ENCODE data around the gene LRRC61. TPM values are rescaled to one million over a fixed set of nuclear protein-coding genes. Genes with fewer than 3 reads are reported as not detected.

Gene LRRC61
- total and polyA plus RNA-seq, 2 of the 13 experiments (the other 11 are each of a cell fraction or from before 2014, with no cell fraction given) = 33.0 to 34.8 TPM

- TF ChIP-seq DRAP1 (CRISPR knock-in tag; IDR thresholded peaks at IDR 0.05) (peak; percentile 37; the same call in 1 of the 2 replicates), RFX3 (CRISPR knock-in tag; IDR thresholded peaks at IDR 0.05) (no peak), HDAC2 (CRISPR knock-in tag; IDR thresholded peaks at IDR 0.05) (peak; percentile 16), KLF16 (CRISPR knock-in tag; IDR thresholded peaks at IDR 0.05) (no peak), ZNF44 (CRISPR knock-in tag; IDR thresholded peaks at IDR 0.05) (0 out of 2 replicates have a peak, but pooled peaks have one; percentile 67), ZNF543 (CRISPR knock-in tag; IDR thresholded peaks at IDR 0.05) (no peak), ZNF766 (CRISPR knock-in tag; IDR thresholded peaks at IDR 0.05; ENCODE audit: borderline replicate concordance) (no peak), ELF1 (CRISPR knock-in tag; IDR thresholded peaks at IDR 0.05) (no peak), ZNF598 (CRISPR knock-in tag; IDR thresholded peaks at IDR 0.05; ENCODE audit: borderline replicate concordance) (0 out of 2 replicates have a peak, but pooled peaks have one; percentile 59), AFF4 (CRISPR knock-in tag; IDR thresholded peaks at IDR 0.05) (peak; percentile 30; the same call in 1 of the 2 replicates), MZF1 (CRISPR knock-in tag; IDR thresholded peaks at IDR 0.05; ENCODE audit: borderline replicate concordance) (no peak), SRSF1 (optimal IDR thresholded peaks at IDR 0.05; ENCODE audit: low read depth, low read length) (no peak), ZNF414 (CRISPR knock-in tag; IDR thresholded peaks at IDR 0.05) (peak; percentile 61; the same call in 1 of the 2 replicates), SAFB2 (CRISPR knock-in tag; IDR thresholded peaks at IDR 0.05; ENCODE audit: borderline replicate concordance, low read depth) (peak; percentile 13; the same call in 1 of the 2 replicates), CSRNP2 (CRISPR knock-in tag; conservative IDR thresholded peaks at IDR 0.05; ENCODE audit: low read depth) (no peak), RBAK (CRISPR knock-in tag; IDR thresholded peaks at IDR 0.05) (no peak), HNF1A (IDR thresholded peaks at IDR 0.05; ENCODE audit: low read depth) (peak; percentile 61; the same call in 1 of the 2 replicates), HNF1A (CRISPR knock-in tag; IDR thresholded peaks at IDR 0.05; ENCODE audit: borderline replicate concordance) (peak; percentile 34; the same call in 1 of the 2 replicates)
These were observed 55.1 kb downstream of the LRRC61 start (continued) for GRCh38 chr7:150378115-150378852.

All from HepG2 (cell line).